Bone marrow (tissue), 2 donors: Measurements from ENCODE around the gene PLAAT3.
A peak's percentile ranks its signal among the peaks of the same experiment; 100 is the strongest.
"Not testable (repeated sequence)": the region's sequence is repeated elsewhere in the genome, so short reads cannot be mapped to it uniquely, and the experiment has no call there.

Experiments
- DNase-seq, 2 donors: peaks; one replicate each; lab custom pipeline; 2025; lab: John Stamatoyannopoulos, UW

The PLAAT3 gene

GRCh38 chr11:63609536-63609935, 4.7 kb downstream of the PLAAT3 start:
- DNase-seq = no peak

- no peak for DNase-seq
Observed at GRCh38 chr11:63608353-63609345, 5.6 kb downstream of the PLAAT3 start.

GRCh38 chr11:63603180-63603518, 11.1 kb downstream of the PLAAT3 start:
- DNase-seq = no peak

GRCh38 chr11:63602290-63603179, 11.7 kb downstream of the PLAAT3 start:
- DNase-seq = not testable (repeated sequence)

DNA sequence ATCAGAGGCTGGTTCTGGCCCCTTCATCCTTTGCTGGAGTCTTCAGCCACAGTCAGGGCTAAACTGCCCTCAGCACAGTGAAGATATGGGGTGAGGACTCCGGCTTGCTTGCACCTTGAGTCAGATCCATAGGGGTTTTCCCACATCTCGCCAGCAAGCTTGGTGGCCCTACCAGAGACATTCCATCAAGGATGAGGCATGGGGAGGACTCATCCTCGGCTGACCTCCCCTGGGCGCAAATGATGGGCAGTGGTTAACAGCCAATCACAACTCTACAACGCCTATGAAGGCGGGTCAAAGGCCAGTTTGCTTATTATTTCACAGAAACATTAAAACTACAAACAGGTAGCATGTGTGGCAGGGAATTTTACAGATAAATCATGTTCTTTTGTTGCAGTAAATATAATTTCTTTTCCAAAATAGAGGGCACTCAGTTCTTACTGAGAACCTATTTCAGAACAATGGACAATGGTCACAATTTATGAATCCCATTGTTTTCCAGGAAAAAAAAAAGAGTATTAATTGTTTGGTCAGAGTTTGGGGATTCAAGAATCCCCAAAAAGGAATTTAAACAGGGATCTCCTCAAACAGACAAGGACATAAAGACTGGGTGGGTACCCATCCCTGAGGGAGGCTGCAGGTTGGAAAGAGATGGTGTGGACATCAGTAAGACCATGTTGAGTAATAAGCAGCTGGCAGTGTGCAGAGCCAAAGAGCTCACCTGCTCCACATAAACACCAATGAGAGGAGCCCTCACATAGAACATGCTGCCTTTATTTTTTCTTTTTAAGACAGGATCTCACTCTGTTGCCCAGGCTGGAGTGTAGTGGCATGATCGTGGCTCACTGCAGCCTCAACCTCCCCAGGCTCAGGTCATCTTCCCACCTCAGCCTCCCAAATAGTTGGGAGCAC, 14.8 kb downstream of the PLAAT3 start:
- no peak for DNase-seq

DNA sequence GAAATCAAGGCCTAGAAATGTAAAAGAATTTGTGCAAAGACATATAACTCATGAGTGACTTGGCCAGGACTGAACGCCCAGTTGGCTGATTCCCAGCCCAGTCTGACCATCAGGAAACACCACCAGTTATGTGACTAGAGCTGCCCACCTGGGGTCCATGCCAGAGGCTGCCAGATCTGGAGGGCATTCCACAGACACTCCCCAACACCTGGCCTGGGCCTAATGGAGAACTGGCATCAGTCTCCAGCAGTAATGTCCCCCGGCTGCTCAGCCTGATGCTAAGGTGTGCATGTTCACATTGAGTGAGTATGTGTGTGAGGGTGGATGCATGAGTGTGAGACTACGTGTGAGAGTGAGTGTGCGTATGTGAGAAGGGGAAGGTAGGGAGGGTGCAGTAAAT, 15.7 kb downstream of the PLAAT3 start:
- no peak for DNase-seq

- DNase-seq = no peak
Observed at GRCh38 chr11:63595296-63595695, 18.9 kb downstream of the PLAAT3 start.

DNA sequence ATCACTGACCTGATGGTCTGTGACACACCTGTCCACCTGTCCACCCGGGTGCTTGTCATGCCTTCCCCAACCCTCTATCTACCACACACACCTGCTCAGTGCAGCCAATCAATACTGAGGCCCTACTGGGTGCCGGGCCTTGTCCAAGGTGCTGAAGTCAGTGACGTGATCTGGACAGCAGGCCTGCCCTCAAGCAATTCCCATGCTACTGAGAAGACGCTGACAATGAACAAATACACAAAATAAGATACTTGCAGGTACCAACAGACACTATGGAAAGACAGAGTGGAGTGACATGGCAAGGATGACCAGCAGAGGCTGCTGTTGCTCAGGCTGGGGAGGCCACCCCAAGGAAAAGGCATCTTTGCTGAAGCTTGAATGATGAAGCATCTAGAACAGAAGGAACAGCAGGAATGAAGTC, 21.2 kb downstream of the PLAAT3 start:
- DNase-seq = no peak

- no peak for DNase-seq
Observed at GRCh38 chr11:63590024-63590788, 24.0 kb downstream of the PLAAT3 start.

DNA sequence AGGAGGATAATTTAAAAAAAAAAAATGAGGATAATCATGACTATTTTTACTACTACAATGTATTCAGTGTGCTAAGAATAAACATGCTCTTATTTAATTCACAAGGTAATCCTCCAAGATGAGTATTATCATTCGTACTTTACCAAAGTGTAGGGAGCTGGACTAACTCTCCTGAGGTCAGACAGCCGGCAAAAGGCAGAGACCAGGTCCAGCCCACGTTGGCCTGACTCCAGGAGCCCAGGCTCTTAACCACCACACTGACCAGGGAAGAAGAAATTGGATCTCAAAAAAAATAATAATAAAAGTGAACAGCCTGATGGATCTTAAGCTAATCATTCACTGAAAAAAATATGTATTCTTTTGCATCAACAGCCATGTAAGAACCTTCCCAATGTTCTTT, 25.2 kb downstream of the PLAAT3 start:
- no peak for DNase-seq

- no peak for DNase-seq
Observed at GRCh38 chr11:63586451-63587166, 27.6 kb downstream of the PLAAT3 start.

GRCh38 chr11:63583357-63583677, 30.9 kb downstream of the PLAAT3 start:
- DNase-seq = no peak

GRCh38 chr11:63581224-63581623, 33.0 kb downstream of the PLAAT3 start:
- not testable (repeated sequence) for DNase-seq

DNA sequence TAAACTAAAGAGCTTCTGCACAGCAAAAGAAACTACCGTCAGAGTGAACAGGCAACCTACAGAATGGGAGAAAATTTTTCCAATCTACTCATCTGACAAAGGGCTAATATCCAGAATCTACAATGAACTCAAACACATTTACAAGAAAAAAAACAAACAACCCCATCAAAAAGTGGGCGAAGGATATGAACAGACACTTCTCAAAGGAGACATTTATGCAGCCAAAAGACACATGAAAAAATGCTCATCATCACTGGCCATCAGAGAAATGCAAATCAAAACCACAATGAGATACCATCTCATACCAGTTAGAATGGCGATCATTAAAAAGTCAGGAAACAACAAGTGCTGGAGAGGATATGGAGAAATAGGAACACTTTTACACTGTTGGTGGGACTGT, 35.4 kb downstream of the PLAAT3 start:
- not testable (repeated sequence) for DNase-seq

- no peak for DNase-seq
Observed at GRCh38 chr11:63574856-63575602, 39.2 kb downstream of the PLAAT3 start.

DNA sequence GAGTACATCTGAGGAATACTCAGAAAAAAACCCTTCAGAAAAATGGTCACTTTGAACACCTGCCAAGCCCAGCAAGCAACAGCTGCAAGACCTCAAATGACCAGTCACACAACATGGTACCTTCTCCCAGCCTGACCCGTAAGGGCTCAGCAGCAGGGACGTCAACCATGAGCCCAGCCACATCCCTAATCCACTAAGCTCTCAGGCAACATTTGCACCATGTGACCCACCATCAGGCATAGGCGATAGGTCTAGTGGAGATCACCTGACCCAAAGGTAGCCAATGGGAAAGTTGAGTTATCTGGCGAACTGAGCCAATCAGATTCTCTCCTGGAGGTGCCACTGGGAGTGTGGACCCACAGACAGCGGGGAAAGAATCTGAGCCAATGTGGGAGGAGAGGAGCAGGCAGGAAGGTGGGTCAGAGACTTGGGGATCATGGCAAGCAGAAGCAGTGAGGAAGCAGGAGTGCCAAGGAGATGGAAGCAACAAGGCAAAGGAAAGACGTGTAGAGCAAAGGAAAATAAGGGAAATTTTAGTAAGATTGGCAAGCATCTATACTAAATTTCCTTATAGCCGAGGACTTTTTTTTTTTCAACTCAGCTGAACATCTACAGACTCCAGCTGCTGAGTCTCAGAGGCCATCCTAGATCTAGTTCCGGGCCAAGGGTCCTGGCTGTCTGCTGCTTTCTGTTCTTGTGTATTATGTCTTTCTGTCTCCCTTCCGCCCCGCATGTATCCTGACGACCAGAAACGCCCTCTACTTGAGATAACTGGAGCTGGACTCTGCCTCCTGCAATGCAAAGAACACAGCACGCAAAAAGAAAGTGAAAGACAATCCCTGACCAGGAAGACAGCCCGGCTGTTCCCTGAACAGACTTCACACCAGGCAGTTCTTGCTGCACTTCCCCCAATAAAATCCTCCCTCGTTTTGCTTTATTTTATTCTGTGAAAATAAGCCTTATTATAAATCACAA, 40.1 kb downstream of the PLAAT3 start:
- DNase-seq = peak in 1 of 2 donors; percentile 97

DNA sequence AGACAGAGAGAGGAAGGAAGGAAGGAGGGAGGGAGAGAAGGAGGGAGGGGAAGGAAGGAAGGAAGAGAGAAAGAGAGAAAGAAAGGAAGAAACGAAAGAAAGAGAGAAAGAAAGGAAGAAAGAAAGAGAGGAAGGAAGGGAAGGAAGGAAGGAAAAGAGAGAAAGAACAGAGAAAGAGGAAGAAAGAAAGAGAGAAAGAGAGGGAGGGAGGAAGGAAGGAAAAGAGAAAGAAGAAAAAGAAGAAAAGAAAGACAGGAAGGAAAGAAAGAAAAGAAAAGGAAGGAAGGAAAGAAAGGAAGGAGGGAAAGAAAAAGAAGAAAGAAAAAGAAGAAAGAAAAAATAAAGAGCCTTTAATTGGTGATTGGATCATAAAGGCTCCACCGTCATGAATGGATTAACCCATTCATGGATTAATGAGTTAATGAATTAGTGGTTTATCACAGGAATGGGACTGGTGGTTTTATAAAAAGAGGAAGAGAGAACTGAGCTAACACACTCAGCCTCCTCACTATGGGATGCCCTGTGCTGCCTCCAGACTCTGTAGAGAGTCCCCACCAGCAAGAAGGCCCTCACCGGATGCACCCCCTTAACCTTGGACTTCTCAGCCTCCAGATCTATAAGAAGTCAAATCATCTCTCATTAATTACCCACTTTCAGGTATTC, 42.1 kb downstream of the PLAAT3 start:
- DNase-seq = no peak

DNA sequence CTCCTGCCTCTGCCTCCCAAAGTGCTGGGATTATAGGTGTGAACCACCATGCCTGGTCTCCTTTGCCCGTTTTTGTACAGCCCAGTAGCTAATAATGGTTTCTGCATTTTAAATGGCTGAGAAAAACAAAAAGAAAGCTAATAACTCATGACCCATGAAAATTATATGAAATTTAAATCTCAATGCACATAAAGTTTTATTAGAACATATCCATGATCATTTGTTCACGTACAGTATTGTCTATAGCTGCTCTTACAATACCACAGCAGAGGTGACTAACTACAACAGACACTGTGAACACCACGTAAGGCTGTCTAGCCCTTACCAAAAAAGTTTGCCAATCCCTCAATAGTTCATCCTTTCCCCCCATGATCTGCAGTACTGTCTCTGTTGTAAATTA, 44.7 kb downstream of the PLAAT3 start:
- no peak for DNase-seq
